SU-DHL-6 (cell line): ENCODE results near the gene CLIC1.
"Not testable (repeated sequence)": the region's sequence is repeated elsewhere in the genome, so short reads cannot be mapped to it uniquely, and the experiment has no call there.

ENCODE experiments used
- H2AFZ ChIP-seq: fragments of 200-600 bp; sonication (generic); 2 replicates; pipeline ENCODE4 v1.6.1; 2014; ENCODE audit warnings: low read depth, mild to moderate bottlenecking, moderate library complexity, mixed read lengths, antibody characterized with exemption, low read length; ENCODE audit not compliant: severe bottlenecking
- H3F3A ChIP-seq: fragments of 200-600 bp; shearing (Covaris generic); 2 replicates; pipeline ENCODE4 v1.6.0; 2016; ENCODE audit warnings: antibody characterized with exemption, mild to moderate bottlenecking; ENCODE audit not compliant: insufficient read depth
- H3K27ac ChIP-seq: fragments of 200-600 bp; sonication (generic); 2 replicates; pipeline ENCODE4 v1.5.1; 2016; ENCODE audit warnings: low read depth, mild to moderate bottlenecking, low read length, moderate library complexity, mixed read lengths
- H3K27me3 ChIP-seq: fragments of 200-600 bp; sonication (generic), shearing (Covaris generic); 2 replicates; pipeline ENCODE4 v1.6.0; 2014; ENCODE audit warnings: mild to moderate bottlenecking, low read length
- H3K36me3 ChIP-seq: fragments of 200-600 bp; sonication (generic); 2 replicates; pipeline ENCODE4 v1.6.1; 2014; ENCODE audit warnings: mild to moderate bottlenecking, low read length, mixed read lengths
- H3K4me2 ChIP-seq: fragments of 300-600, 200-600 bp; shearing (Covaris generic), sonication (generic); 2 replicates; pipeline ENCODE4 v1.6.0; 2014; ENCODE audit warnings: low read length, low read depth, mild to moderate bottlenecking; ENCODE audit not compliant: poor library complexity, severe bottlenecking
- H3K4me3 ChIP-seq: fragments of 200-600 bp; sonication (generic); 2 replicates; pipeline ENCODE4 v1.5.1; 2014; ENCODE audit warnings: antibody characterized with exemption, low read length, mild to moderate bottlenecking, mixed read lengths; ENCODE audit not compliant: insufficient read depth, poor library complexity, severe bottlenecking
- H3K79me2 ChIP-seq: fragments of 200-600 bp; sonication (generic); 2 replicates; pipeline ENCODE4 v1.6.1; 2014; ENCODE audit warnings: mild to moderate bottlenecking, low read length, moderate library complexity; ENCODE audit not compliant: insufficient read depth
- H3K9ac ChIP-seq: fragments of 200-600 bp; sonication (generic); 2 replicates; pipeline ENCODE4 v1.7.0; 2014; ENCODE audit warnings: mild to moderate bottlenecking, low read length
- H3K9me2 ChIP-seq: fragments of 200-600 bp; sonication (generic); replicated peaks from 2 replicates; pipeline ENCODE4 v1.6.1; 2014; ENCODE audit warnings: low read length; ENCODE audit not compliant: insufficient read depth
- H3K9me3 ChIP-seq: fragments of 200-600 bp; sonication (generic); 2 replicates; pipeline ENCODE4 v1.6.1; 2014; ENCODE audit warnings: low read length, mixed read lengths; ENCODE audit not compliant: insufficient read depth
- H4K20me1 ChIP-seq: fragments of 200-600 bp; sonication (generic); 2 replicates; pipeline ENCODE4 v1.6.1; 2014; ENCODE audit warnings: low read depth, mild to moderate bottlenecking, antibody characterized with exemption, low read length, moderate library complexity, mixed read lengths
- EZH2phosphoT487 ChIP-seq: fragments of 200-600 bp; sonication (generic), shearing (Covaris generic); conservative IDR thresholded peaks from 2 replicates; pipeline ENCODE4 v1.6.1; 2018; ENCODE audit warnings: mild to moderate bottlenecking, antibody characterized with exemption, low read length, moderate library complexity, mixed read lengths
- TF ChIP-seq, protein P1 (sequence below): fragments of 200-600 bp; sonication (generic); IDR thresholded peaks from one replicate; pipeline ENCODE4 v1.5.1; 2017; ENCODE audit warnings: antibody characterized with exemption, mild to moderate bottlenecking, low read length, moderate library complexity; ENCODE audit not compliant: insufficient read depth, poor library complexity, severe bottlenecking

CLIC1 gene

DNA sequence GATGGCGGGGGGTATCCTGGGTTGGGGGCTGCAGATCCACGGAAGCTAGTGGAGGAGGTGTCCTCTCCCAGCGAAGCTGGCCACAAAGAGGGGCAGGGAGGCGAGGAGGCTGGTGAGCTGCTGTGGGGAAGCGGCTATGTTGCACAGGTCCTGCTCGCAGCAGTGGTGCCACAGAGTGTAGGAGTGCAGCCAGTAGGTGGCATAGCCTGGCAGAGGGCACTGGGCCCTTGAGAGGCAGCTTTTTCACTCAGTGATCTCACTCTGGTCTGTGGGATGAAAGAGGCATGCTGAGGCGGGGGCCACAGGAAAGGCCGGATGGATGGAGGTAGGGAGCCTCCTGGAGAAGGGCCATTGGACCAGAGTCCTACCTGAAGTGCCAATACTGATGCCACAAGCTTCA lies 24.0 kb downstream of the CLIC1 start:
- Histone ChIP-seq H3K9me2 (no peaks in the 10 kb centered on the region), H4K20me1 (no peaks in the 10 kb centered on the region), H3K9ac (no peak overlapping the region), H3K4me2 (no peak overlapping the region), H3F3A (no peaks in the 10 kb centered on the region), H3K27ac (no peak overlapping the region), H3K79me2 (no peaks in the 10 kb centered on the region), H3K4me3 (no peak overlapping the region), H3K27me3 (no peaks in the 10 kb centered on the region), H3K9me3 (no peaks in the 10 kb centered on the region), H3K36me3 (no peaks in the 10 kb centered on the region), H2AFZ (no peak overlapping the region)
- TF ChIP-seq, protein P1, sequence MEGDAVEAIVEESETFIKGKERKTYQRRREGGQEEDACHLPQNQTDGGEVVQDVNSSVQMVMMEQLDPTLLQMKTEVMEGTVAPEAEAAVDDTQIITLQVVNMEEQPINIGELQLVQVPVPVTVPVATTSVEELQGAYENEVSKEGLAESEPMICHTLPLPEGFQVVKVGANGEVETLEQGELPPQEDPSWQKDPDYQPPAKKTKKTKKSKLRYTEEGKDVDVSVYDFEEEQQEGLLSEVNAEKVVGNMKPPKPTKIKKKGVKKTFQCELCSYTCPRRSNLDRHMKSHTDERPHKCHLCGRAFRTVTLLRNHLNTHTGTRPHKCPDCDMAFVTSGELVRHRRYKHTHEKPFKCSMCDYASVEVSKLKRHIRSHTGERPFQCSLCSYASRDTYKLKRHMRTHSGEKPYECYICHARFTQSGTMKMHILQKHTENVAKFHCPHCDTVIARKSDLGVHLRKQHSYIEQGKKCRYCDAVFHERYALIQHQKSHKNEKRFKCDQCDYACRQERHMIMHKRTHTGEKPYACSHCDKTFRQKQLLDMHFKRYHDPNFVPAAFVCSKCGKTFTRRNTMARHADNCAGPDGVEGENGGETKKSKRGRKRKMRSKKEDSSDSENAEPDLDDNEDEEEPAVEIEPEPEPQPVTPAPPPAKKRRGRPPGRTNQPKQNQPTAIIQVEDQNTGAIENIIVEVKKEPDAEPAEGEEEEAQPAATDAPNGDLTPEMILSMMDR: peak; percentile 53
- no peak for TF ChIP-seq EZH2phosphoT487

- Histone ChIP-seq H3K27me3 (no peaks in the 10 kb centered on the region), H3K9me2 (no peaks in the 10 kb centered on the region), H3F3A (no peaks in the 10 kb centered on the region), H3K4me2 (no peak overlapping the region), H2AFZ (no peak overlapping the region), H3K36me3 (no peaks in the 10 kb centered on the region), H3K79me2 (no peaks in the 10 kb centered on the region), H3K4me3 (no peak overlapping the region), H3K9me3 (no peaks in the 10 kb centered on the region), H4K20me1 (no peaks in the 10 kb centered on the region), H3K27ac (no peak overlapping the region), H3K9ac (no peak overlapping the region)
- TF ChIP-seq, protein P1: no peak
- TF ChIP-seq EZH2phosphoT487: no peak
Measured at GRCh38 chr6:31711233-31711632, 25.1 kb downstream of the CLIC1 start.

DNA sequence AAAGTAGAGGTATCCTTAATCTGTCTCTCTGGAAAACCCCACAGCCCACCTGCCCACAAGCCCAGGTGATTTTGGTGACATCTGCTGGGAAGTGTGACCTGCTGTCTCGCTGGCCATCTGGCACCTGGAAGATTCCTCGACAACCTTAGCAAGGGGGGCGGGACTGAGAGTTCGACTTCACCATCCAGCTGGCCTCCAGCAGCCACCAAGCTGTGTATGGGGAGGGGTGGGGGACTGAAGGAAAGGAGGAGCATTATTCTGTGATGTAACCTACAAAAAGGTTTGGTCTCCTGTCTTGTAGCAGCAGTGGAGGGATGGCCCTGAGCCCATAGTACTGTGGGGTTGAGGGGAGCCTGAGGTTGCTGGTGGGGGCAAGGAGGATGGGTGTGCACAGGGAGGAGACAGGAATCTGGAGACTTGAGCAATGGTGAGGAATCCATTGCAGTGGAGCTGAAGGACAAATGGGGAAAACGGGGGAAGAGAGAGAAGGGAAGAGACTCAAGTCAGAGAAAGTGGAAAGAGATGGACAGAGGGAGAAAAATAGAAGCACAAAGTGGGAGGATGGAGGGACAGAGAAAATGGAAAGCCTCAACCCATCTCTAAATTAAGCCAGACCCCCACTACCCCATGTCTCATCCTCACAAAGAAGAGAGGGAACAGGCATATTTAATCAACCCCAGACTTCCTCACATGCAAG lies 25.7 kb downstream of the CLIC1 start:
- Histone ChIP-seq H3K9ac (no peak overlapping the region), H2AFZ (no peak overlapping the region), H4K20me1 (no peaks in the 10 kb centered on the region), H3K27me3 (no peaks in the 10 kb centered on the region), H3K9me2 (no peaks in the 10 kb centered on the region), H3F3A (no peaks in the 10 kb centered on the region), H3K79me2 (no peaks in the 10 kb centered on the region), H3K9me3 (no peaks in the 10 kb centered on the region), H3K4me3 (no peak overlapping the region), H3K36me3 (no peaks in the 10 kb centered on the region), H3K4me2 (no peak overlapping the region), H3K27ac (no peak overlapping the region)
- TF ChIP-seq, protein P1: no peak
- TF ChIP-seq EZH2phosphoT487: no peak

GRCh38 chr6:31709157-31709556 lies 27.2 kb downstream of the CLIC1 start:
- not testable (repeated sequence) for H3K27ac ChIP-seq, H4K20me1 ChIP-seq, H3K9ac ChIP-seq, H3K9me3 ChIP-seq, H3K4me3 ChIP-seq, H3K36me3 ChIP-seq, H3F3A ChIP-seq, H3K9me2 ChIP-seq, H3K79me2 ChIP-seq, H3K27me3 ChIP-seq, H3K4me2 ChIP-seq, H2AFZ ChIP-seq
